Thymus (tissue), 11 donors: Measurements from ENCODE around the gene PRRX1. TPM values are rescaled to one million over a fixed set of nuclear protein-coding genes. Genes with fewer than 3 reads are reported as not detected.

Experiments used
- DNase-seq, 9 donors: peaks; one replicate each; pipeline ENCODE4 v3.0.0-alpha.2; 2013; ENCODE audit warnings: low spot score in 9 of 9, low read depth in 6 of 9, missing footprints in 1 of 9
- H3K27ac ChIP-seq, 2 donors: one replicate each; pipeline ENCODE4 v1.5.1; 2013; ENCODE audit warnings: control low read depth in 1 of 2, low read depth in 1 of 2, low read length in 1 of 2, mild to moderate bottlenecking in 1 of 2, moderate library complexity in 1 of 2
- H3K27me3 ChIP-seq, 2 donors: one replicate each; pipeline ENCODE4 v1.5.1; 2013; ENCODE audit warnings: low read length in 1 of 2; ENCODE audit not compliant: control insufficient read depth in 2 of 2, insufficient read depth in 1 of 2
- H3K36me3 ChIP-seq, 2 donors: one replicate each; pipeline ENCODE4 v1.5.1; 2013; ENCODE audit warnings: low read length in 1 of 2, mild to moderate bottlenecking in 1 of 2, moderate library complexity in 1 of 2; ENCODE audit not compliant: control insufficient read depth in 2 of 2, insufficient read depth in 2 of 2
- H3K4me1 ChIP-seq, 2 donors: one replicate each; pipeline ENCODE4 v1.5.1; 2013; ENCODE audit warnings: low read length in 2 of 2; ENCODE audit not compliant: control insufficient read depth in 2 of 2, insufficient read depth in 2 of 2
- H3K4me3 ChIP-seq, 2 donors: one replicate each; pipeline ENCODE4 v1.5.1; 2013; ENCODE audit warnings: low read length in 2 of 2, control low read depth in 1 of 2, mild to moderate bottlenecking in 1 of 2
- H3K9me3 ChIP-seq, 2 donors: one replicate each; pipeline ENCODE4 v1.5.1; 2013; ENCODE audit warnings: low read length in 1 of 2, mild to moderate bottlenecking in 1 of 2; ENCODE audit not compliant: control insufficient read depth in 2 of 2, insufficient read depth in 1 of 2
- WGBS: extraction: QIAGEN DNeasy Blood & Tissue Kit; methylation state at CpG from one replicate; pipeline ENCODE4 v1.1.7; 2013; 5-methylcytosine and 5-hydroxymethylcytosine counted together
- polyA plus RNA-seq: library from polyadenylated mRNA; stranded (reverse); fragments of 200-250 nt; gene quantifications from one replicate; pipeline ENCODE4 v1.2.3, GENCODE V29; 2013
- total RNA-seq: library from RNA; stranded (reverse); fragments of 120-200 nt; gene quantifications from one replicate; pipeline ENCODE4 v1.2.4, GENCODE V29; 2013
- donor health status: healthy.

PRRX1 gene
- total and polyA plus RNA-seq, 2 donors = 17.1 to 18.3 TPM

DNA sequence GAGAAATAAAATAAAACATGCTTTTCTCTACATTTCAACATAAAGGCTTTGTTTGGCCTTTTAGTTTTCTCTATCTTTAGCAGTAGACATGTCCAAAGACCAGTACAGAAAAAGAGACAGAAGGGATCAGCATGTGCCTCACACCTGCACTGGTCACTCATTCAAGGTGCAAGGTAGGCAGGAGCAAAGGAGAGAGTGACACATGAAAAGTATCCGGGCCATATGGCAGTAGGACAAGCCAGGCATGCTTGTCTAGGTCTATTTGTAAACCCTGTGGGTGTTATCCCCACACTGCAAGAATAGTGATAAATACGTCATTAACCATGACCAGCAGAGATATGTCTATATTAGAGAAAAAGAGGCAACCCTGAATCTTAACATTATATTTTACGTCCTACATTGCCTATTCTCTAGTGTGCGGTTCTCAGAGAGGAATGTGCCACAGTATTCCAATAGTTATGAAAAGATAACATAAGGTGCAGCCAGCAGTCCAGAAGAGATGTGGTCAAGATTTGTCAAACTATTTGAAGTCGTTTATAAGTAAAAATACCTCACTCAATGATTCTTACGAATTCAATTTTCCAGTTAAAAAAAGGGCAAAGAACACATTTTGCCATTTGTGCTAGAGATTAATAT, 32.1 kb downstream of the PRRX1 start:
- no peak for DNase-seq
- Histone ChIP-seq H3K36me3 (no peaks in the 10 kb centered on the region), H3K9me3 (no peaks in the 10 kb centered on the region), H3K27me3 (no peaks in the 10 kb centered on the region), H3K27ac (no peak overlapping the region), H3K4me1 (no peaks in the 10 kb centered on the region), H3K4me3 (no peak overlapping the region)
- WGBS = 93% methylated on average over 6 of the region's 6 CpGs

DNA sequence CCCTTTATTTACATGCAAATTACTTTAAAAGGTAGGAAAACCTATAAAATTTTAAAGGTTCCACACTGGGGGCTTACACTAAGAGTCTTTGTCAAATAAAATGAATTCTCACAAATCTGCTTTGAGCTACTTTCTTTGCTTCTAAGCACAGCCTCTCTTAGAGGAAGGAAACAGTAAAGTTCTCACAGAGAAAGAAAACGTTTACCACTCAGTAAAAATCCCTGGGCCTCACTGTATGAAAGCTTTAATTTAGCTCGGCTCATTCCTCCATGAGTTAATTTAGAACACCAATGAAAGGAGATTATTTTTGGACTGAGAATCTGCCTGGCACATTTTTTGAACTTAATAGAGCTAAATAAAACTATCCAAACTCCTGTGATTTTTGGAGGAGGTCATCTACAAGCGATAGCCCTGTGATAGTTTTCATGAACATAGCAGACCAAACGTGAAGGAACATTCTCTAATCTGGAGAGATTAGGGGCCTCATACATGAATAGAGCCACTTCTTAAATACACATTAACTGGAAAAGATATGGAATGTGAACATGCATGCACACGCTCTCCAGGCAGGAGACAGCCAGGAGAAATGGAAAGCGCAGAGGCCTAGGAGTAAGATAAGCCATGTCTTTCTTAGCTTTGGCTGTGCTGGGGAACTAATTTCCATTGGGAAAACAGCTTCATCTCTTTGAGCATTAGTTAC, 32.8 kb downstream of the PRRX1 start:
- H3K9me3 ChIP-seq = no peaks in the 10 kb centered on the region
- H3K27me3 ChIP-seq = no peaks in the 10 kb centered on the region
- DNase-seq = no peak
- H3K36me3 ChIP-seq = no peaks in the 10 kb centered on the region
- 79% methylated on average over 6 of the region's 6 CpGs for whole genome bisulfite sequencing
- no peak overlapping the region for H3K27ac ChIP-seq
- no peak overlapping the region for H3K4me3 ChIP-seq
- no peaks in the 10 kb centered on the region for H3K4me1 ChIP-seq

DNA sequence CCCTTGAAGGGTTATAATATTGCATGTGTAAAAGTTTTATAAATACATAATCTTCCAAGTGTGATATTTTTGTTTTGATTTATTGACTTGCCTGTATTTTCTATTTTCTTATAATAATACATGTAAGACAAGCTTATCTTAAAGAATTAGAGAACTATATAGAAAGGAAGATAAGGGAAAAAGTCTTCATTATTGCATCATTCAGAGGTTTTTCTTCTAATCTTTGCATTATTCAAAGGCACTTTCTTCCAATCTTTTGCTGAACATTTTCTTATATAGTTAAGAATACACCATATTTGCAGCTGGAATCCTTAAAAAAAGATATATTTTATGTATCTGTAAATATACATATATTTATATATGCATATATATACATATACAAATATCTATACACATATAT, 33.4 kb downstream of the PRRX1 start:
- H3K9me3 ChIP-seq = no peaks in the 10 kb centered on the region
- H3K36me3 ChIP-seq = no peaks in the 10 kb centered on the region
- DNase-seq = no peak
- H3K4me1 ChIP-seq = no peaks in the 10 kb centered on the region
- no peak overlapping the region for H3K4me3 ChIP-seq
- H3K27me3 ChIP-seq = no peaks in the 10 kb centered on the region
- H3K27ac ChIP-seq = no peak overlapping the region

DNA sequence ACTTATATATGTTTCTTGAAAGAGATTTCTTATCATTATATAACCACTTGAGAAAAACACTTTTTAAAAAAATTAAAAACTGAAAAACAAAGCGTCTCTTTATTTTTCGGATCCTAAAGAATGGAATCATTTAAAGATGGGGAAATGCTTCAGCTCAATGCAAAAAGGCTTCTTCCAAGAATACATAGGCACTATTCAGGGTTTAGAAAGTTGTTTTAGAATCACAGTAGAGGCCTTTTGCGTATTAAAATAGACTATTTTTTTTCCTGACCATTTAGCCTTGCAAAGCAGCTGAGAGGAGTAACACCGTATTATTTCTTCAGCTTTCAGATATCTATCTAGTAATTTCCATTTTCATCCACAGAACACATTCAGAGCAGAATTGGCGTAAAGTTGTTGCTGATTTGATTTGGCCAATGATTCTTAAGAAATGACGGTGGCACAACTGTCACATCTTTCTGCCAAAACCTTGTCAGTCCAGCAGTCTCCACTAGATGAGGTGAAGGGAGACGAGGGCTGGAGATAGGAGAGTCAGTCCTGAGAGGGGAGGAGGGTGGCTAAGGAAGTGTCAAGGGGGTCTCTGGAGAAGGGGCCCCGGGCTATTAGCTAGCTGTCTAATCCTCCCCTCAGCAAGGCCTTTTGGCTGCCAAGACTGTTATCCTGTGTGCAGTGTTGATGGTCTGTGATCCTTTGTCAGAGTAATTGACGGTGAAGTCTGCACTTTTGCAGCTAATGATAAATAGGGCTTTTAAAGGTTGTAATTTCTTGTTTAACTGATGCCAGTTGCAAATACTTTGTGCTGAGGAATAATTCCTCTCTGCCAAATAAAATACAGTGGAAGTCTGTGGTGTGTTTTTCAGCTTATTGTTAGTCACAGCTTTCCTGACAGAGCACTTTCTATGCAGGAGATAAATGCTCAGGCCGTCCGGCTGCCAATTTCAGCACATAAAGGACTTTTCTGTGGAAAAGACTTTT, 34.7 kb downstream of the PRRX1 start:
- H3K9me3 ChIP-seq = no peaks in the 10 kb centered on the region
- no peak for DNase-seq
- H3K4me3 ChIP-seq = no peak overlapping the region
- H3K36me3 ChIP-seq = no peaks in the 10 kb centered on the region
- no peaks in the 10 kb centered on the region for H3K4me1 ChIP-seq
- H3K27ac ChIP-seq = peak overlapping the region in 1 of 2 donors; percentile 38
- WGBS = 90% methylated on average over 11 of the region's 11 CpGs
- no peaks in the 10 kb centered on the region for H3K27me3 ChIP-seq

DNA sequence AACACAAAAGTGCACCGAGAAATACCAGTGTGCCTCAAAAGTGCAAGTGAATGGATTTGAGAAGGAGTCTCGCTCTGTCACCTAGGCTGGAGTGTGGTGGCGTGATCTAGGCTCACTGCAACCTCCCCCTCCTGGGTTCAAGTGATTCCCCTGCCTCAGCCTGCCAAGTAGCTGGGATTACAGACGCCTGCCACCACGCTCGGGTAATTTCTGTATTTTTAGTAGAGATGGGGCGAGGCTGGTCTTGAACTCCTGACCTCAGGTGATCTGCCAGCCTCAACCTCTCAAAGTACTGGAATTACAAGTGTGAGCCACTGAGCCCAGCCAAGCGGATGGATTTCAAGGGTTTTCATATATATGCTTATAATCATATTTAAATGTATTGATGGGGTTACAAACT, 35.8 kb downstream of the PRRX1 start:
- H3K4me1 ChIP-seq = no peaks in the 10 kb centered on the region
- H3K9me3 ChIP-seq = no peaks in the 10 kb centered on the region
- 88% methylated on average over 8 of the region's 8 CpGs for WGBS
- no peak overlapping the region for H3K4me3 ChIP-seq
- H3K27me3 ChIP-seq = no peaks in the 10 kb centered on the region
- no peaks in the 10 kb centered on the region for H3K36me3 ChIP-seq
- DNase-seq = no peak
- no peak overlapping the region for H3K27ac ChIP-seq

DNA sequence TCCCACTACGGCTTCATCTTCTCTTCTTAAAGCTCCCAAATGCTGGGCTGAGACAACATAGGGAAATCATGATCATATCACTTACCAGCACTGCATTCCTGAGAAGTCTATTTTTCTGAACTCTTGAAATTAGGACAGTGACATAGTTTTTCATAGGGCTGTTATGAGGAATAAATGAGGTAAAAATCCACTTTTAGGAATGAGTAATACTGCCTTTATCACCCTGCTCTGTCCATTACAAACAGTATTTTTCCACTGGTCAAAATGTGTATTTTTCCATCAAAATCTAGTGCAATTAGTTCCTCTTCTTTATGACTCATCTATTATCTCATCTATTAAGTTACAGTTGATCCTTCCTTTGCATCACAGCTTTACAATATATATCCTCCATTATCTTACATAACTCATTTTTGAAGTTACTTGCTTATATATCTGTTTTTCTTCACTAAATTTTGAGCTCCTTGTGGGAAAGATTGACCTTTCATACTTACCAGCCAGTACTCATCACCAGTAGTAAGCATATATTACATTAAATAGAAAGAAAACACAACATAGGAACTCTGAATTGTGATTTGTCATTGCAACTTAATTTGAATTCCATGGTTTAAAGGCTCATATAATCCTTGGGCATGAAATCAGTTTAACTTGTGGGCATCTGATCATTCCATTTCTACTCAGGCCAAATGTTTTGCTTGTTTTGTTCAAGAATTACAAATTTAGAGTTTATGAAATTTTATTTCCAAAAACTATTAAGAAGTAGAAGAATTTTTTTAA, 37.1 kb downstream of the PRRX1 start:
- no peaks in the 10 kb centered on the region for H3K4me1 ChIP-seq
- no peaks in the 10 kb centered on the region for H3K9me3 ChIP-seq
- no peaks in the 10 kb centered on the region for H3K36me3 ChIP-seq
- no peak overlapping the region for H3K4me3 ChIP-seq
- no peak overlapping the region for H3K27ac ChIP-seq
- no peaks in the 10 kb centered on the region for H3K27me3 ChIP-seq
- no peak for DNase-seq
- WGBS = 98% methylated on average over 1 of the region's 1 CpG

DNA sequence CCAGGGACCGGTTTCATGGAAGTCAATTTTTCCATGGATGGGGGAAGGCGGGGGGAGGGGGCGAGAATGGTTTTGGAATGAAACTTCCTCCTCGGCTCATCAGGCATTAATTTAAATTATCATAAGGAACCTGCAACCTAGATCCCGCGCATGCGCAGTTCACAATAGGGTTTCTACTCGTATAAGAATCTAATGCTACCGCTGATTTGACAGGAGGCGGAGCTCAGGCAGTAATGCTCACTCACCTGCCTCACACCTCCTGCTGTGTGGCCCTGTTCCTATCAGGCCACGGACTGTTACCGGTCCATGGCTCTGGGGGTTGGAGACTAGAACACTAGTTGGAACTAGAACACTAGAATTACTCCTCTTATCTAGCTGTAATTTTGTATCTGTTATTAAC, 38.0 kb downstream of the PRRX1 start:
- no peaks in the 10 kb centered on the region for H3K4me1 ChIP-seq
- DNase-seq = no peak
- no peak overlapping the region for H3K4me3 ChIP-seq
- no peaks in the 10 kb centered on the region for H3K27me3 ChIP-seq
- no peaks in the 10 kb centered on the region for H3K36me3 ChIP-seq
- no peaks in the 10 kb centered on the region for H3K9me3 ChIP-seq
- WGBS = 98% methylated on average over 12 of the region's 12 CpGs
- H3K27ac ChIP-seq = no peak overlapping the region

DNA sequence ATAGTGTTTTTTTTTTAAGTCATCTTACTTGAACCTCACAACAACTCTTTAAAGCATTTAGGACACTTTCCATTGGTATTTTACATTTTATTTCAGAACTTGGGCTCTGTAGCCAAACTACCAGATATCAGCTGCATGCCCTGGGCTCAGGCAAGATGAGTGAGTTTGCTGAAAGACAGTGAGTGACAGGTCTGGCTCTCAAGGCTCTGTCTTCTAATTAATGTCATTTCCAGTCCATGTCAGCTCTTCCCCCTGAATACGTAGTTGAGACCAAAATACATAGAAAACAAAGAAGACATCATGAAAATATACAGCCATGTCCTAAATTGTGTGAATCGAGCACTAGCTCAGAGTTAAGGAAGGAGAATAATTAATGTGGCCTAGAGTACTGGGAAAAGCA, 39.7 kb downstream of the PRRX1 start:
- Histone ChIP-seq H3K27me3 (no peaks in the 10 kb centered on the region), H3K36me3 (no peaks in the 10 kb centered on the region), H3K27ac (no peak overlapping the region), H3K9me3 (no peaks in the 10 kb centered on the region), H3K4me1 (no peaks in the 10 kb centered on the region), H3K4me3 (no peak overlapping the region)
- 92% methylated on average over 2 of the region's 2 CpGs for WGBS
- DNase-seq = no peak
